ENCODE data around the gene MAP2K5.

The MAP2K5 gene

DNA sequence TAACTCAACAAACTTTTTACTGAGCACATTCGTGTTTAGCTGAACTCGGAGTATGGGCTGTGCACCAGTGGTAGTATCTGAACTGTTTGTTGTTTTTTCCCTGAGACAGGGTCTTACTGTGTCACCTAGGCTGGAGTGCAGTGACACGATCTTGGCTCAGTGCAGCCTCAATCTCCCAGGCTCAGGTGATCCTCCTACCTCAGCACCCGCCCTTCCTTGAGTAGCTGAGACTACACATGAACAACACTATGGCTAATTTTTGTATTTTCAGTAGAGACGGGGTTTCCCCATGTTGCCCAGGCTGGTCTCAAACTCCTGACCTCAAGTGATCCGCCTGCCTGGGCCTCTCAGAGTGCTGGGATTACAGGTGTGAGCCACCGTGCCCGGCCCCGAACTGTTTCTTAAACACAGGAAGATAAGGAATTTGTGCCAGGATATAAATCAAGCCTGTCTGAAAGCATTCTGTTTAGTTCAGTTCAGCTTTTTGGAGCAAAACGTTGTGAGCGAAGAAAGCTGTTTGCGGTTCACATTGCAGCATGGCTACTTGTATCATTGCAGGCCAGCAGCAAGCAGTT, 242.4 kb downstream of the MAP2K5 start:
- Histone ChIP-seq H3K27ac (ENCODE audit: extremely low read depth, low read depth, low read length) (no peak overlapping the region), H3K4me3 (ENCODE audit: low read depth, low read length) (no peak overlapping the region), H3K9me3 (ENCODE audit: control insufficient read depth, insufficient read depth, low read depth, low read length) (no peaks in the 10 kb centered on the region), H3K4me1 (ENCODE audit: control insufficient read depth, insufficient read depth, low read length) (peaks cover 19% of the 10 kb centered on the region), H3K36me3 (ENCODE audit: control insufficient read depth in 2 of 2, insufficient read depth in 1 of 2, low read length in 2 of 2) (no peaks in the 10 kb centered on the region)
- CTCF ChIA-PET, result interaction anchor here (0.6 kb wide), 1 partner anchor 537 kb away, joined by 4 read pairs; no protein-coding TSS in a partner anchor
- POLR2A ChIA-PET, result interaction anchor here (0.7 kb wide), 1 partner anchor 36 kb away, joined by 3 read pairs; no protein-coding TSS in a partner anchor
- TF ChIP-seq, protein P1, sequence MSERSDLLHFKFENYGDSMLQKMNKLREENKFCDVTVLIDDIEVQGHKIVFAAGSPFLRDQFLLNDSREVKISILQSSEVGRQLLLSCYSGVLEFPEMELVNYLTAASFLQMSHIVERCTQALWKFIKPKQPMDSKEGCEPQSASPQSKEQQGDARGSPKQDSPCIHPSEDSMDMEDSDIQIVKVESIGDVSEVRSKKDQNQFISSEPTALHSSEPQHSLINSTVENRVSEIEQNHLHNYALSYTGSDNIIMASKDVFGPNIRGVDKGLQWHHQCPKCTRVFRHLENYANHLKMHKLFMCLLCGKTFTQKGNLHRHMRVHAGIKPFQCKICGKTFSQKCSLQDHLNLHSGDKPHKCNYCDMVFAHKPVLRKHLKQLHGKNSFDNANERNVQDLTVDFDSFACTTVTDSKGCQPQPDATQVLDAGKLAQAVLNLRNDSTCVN (tag by site-specific recombination; optimal IDR thresholded peaks at IDR 0.05), result no peak
- TF ChIP-seq ZNF114 (tag by site-specific recombination; IDR thresholded peaks at IDR 0.05) (no peak), ZNF555 (tag by site-specific recombination; conservative IDR thresholded peaks at IDR 0.05) (no peak), ZNF423 (tag by site-specific recombination; IDR thresholded peaks at IDR 0.05) (no peak), ZNF596 (tag by site-specific recombination; IDR thresholded peaks at IDR 0.05) (no peak), ZNF560 (tag by site-specific recombination; IDR thresholded peaks at IDR 0.05; ENCODE audit: borderline replicate concordance) (no peak), OSR2 (tag by site-specific recombination; IDR thresholded peaks at IDR 0.05) (no peak), ZNF776 (tag by site-specific recombination; IDR thresholded peaks at IDR 0.05; ENCODE audit: borderline replicate concordance) (no peak), ZSCAN23 (tag by site-specific recombination; IDR thresholded peaks at IDR 0.05) (no peak), GLIS1 (tag by site-specific recombination; IDR thresholded peaks at IDR 0.05) (no peak), ZNF830 (tag by site-specific recombination; IDR thresholded peaks at IDR 0.05; ENCODE audit: low read depth) (no peak), ZNF292 (tag by site-specific recombination; IDR thresholded peaks at IDR 0.05; ENCODE audit: borderline replicate concordance, low read depth) (no peak), ZNF146 (tag by site-specific recombination; IDR thresholded peaks at IDR 0.05) (no peak), ZNF670 (tag by site-specific recombination; IDR thresholded peaks at IDR 0.05; ENCODE audit: low read depth) (no peak), ZNF341 (tag by site-specific recombination; IDR thresholded peaks at IDR 0.05; ENCODE audit: low read depth) (no peak), ZNF211 (tag by site-specific recombination; IDR thresholded peaks at IDR 0.05; ENCODE audit: low read depth) (no peak), ZNF600 (tag by site-specific recombination; IDR thresholded peaks at IDR 0.05) (no peak)
- TF ChIP-seq, protein P2, sequence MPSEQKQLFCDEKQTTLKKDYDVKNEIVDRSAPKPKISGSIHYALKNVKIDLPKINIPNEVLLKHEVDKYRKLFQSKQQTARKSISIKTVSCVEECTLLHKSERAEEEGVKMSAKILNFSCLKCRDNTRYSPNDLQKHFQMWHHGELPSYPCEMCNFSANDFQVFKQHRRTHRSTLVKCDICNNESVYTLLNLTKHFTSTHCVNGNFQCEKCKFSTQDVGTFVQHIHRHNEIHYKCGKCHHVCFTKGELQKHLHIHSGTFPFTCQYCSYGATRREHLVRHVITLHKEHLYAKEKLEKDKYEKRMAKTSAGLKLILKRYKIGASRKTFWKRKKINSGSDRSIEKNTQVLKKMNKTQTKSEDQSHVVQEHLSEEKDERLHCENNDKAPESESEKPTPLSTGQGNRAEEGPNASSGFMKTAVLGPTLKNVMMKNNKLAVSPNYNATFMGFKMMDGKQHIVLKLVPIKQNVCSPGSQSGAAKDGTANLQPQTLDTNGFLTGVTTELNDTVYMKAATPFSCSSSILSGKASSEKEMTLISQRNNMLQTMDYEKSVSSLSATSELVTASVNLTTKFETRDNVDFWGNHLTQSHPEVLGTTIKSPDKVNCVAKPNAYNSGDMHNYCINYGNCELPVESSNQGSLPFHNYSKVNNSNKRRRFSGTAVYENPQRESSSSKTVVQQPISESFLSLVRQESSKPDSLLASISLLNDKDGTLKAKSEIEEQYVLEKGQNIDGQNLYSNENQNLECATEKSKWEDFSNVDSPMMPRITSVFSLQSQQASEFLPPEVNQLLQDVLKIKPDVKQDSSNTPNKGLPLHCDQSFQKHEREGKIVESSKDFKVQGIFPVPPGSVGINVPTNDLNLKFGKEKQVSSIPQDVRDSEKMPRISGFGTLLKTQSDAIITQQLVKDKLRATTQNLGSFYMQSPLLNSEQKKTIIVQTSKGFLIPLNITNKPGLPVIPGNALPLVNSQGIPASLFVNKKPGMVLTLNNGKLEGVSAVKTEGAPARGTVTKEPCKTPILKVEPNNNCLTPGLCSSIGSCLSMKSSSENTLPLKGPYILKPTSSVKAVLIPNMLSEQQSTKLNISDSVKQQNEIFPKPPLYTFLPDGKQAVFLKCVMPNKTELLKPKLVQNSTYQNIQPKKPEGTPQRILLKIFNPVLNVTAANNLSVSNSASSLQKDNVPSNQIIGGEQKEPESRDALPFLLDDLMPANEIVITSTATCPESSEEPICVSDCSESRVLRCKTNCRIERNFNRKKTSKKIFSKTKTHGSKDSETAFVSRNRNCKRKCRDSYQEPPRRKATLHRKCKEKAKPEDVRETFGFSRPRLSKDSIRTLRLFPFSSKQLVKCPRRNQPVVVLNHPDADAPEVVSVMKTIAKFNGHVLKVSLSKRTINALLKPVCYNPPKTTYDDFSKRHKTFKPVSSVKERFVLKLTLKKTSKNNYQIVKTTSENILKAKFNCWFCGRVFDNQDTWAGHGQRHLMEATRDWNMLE (tag by site-specific recombination; conservative IDR thresholded peaks at IDR 0.05; ENCODE audit: low read depth), result no peak
- TF ChIP-seq, protein P3, sequence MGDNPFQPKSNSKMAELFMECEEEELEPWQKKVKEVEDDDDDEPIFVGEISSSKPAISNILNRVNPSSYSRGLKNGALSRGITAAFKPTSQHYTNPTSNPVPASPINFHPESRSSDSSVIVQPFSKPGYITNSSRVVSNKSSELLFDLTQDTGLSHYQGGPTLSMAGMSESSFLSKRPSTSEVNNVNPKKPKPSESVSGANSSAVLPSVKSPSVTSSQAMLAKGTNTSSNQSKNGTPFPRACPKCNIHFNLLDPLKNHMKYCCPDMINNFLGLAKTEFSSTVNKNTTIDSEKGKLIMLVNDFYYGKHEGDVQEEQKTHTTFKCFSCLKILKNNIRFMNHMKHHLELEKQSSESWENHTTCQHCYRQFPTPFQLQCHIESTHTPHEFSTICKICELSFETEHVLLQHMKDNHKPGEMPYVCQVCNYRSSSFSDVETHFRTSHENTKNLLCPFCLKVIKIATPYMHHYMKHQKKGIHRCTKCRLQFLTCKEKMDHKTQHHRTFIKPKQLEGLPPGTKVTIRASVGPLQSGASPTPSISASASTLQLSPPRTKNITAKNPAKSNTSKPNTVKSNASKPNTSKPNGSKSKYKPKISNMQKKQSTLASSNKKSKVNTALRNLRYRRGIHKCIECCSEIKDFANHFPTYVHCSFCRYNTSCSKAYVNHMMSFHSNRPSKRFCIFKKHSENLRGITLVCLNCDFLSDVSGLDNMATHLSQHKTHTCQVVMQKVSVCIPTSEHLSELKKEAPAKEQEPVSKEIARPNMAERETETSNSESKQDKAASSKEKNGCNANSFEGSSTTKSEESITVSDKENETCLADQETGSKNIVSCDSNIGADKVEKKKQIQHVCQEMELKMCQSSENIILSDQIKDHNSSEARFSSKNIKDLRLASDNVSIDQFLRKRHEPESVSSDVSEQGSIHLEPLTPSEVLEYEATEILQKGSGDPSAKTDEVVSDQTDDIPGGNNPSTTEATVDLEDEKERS (tag by site-specific recombination; IDR thresholded peaks at IDR 0.05), result no peak
- TF ChIP-seq, protein P4, sequence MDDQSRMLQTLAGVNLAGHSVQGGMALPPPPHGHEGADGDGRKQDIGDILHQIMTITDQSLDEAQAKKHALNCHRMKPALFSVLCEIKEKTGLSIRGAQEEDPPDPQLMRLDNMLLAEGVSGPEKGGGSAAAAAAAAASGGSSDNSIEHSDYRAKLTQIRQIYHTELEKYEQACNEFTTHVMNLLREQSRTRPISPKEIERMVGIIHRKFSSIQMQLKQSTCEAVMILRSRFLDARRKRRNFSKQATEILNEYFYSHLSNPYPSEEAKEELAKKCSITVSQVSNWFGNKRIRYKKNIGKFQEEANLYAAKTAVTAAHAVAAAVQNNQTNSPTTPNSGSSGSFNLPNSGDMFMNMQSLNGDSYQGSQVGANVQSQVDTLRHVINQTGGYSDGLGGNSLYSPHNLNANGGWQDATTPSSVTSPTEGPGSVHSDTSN (CRISPR knock-in tag; IDR thresholded peaks at IDR 0.05), result no peak
